Astrocyte (in vitro differentiated cells and primary cell): ENCODE data around the gene GDF11. TPM values are rescaled to one million over a fixed set of nuclear protein-coding genes. Genes with fewer than 3 reads are reported as not detected.
A peak's percentile ranks its signal among the peaks of the same experiment; 100 is the strongest.

ENCODE experiments used
- DNase-seq: peaks from one replicate; pipeline ENCODE4 v3.0.0-alpha.2; 2010; ENCODE audit warnings: low read depth
- FAIRE-seq: peaks from 2 replicates; lab custom pipeline; 2011; peaks lifted over from hg19 to GRCh38; lab: Jason Lieb, UNC
- H2AFZ ChIP-seq: 2 replicates; pipeline ENCODE4 v1.6.0; 2012; ENCODE audit warnings: low read depth, low read length, inconsistent platforms
- H3K27ac ChIP-seq: 2 replicates; pipeline ENCODE4 v1.5.1; 2011; ENCODE audit warnings: low read depth, low read length, inconsistent platforms
- H3K27me3 ChIP-seq: 2 replicates; pipeline ENCODE4 v1.6.0; 2011; ENCODE audit warnings: low read length, inconsistent platforms; ENCODE audit not compliant: insufficient read depth
- H3K36me3 ChIP-seq: 2 replicates; pipeline ENCODE4 v1.5.1; 2011; ENCODE audit warnings: low read length, inconsistent platforms; ENCODE audit not compliant: insufficient read depth
- H3K4me1 ChIP-seq: 2 replicates; pipeline ENCODE4 v1.5.1; 2011; ENCODE audit warnings: low read length, inconsistent platforms; ENCODE audit not compliant: insufficient read depth
- H3K4me2 ChIP-seq: 2 replicates; pipeline ENCODE4 v1.6.0; 2012; ENCODE audit warnings: low read length, inconsistent platforms
- H3K4me3 ChIP-seq: 2 replicates; pipeline ENCODE4 v1.5.1; 2011; ENCODE audit warnings: low read depth, mild to moderate bottlenecking, low read length, inconsistent platforms; ENCODE audit not compliant: insufficient read depth
- H3K79me2 ChIP-seq: 2 replicates; pipeline ENCODE4 v1.6.0; 2012; ENCODE audit warnings: mild to moderate bottlenecking, low read length, inconsistent platforms; ENCODE audit not compliant: insufficient read depth
- H3K9ac ChIP-seq: 2 replicates; pipeline ENCODE4 v1.6.0; 2012; ENCODE audit warnings: mild to moderate bottlenecking, low read length, inconsistent platforms
- H3K9me3 ChIP-seq: 2 replicates; pipeline ENCODE4 v1.5.1; 2012; ENCODE audit warnings: low read depth, mild to moderate bottlenecking, low read length, inconsistent platforms; ENCODE audit not compliant: insufficient read depth
- H4K20me1 ChIP-seq: 2 replicates; pipeline ENCODE4 v1.6.0; 2012; ENCODE audit warnings: low read length, inconsistent platforms; ENCODE audit not compliant: insufficient read depth
- H3K27ac Mint-ChIP-seq: one replicate; pipeline ENCODE4 v1.8.0; 2021; ENCODE audit warnings: mild to moderate bottlenecking, mixed read lengths; ENCODE audit not compliant: unreplicated experiment
- H3K27me3 Mint-ChIP-seq: one replicate; pipeline ENCODE4 v1.8.0; 2021; ENCODE audit warnings: low read depth, mixed read lengths; ENCODE audit not compliant: unreplicated experiment
- H3K36me3 Mint-ChIP-seq: one replicate; pipeline ENCODE4 v1.8.0; 2021; ENCODE audit warnings: low read depth, mixed read lengths; ENCODE audit not compliant: unreplicated experiment
- H3K4me1 Mint-ChIP-seq: one replicate; pipeline ENCODE4 v1.8.0; 2021; ENCODE audit warnings: low read depth, mixed read lengths; ENCODE audit not compliant: unreplicated experiment
- H3K4me3 Mint-ChIP-seq: one replicate; pipeline ENCODE4 v1.8.0; 2021; ENCODE audit warnings: mild to moderate bottlenecking, moderate library complexity, mixed read lengths; ENCODE audit not compliant: unreplicated experiment
- H3K9me3 Mint-ChIP-seq: one replicate; pipeline ENCODE4 v1.8.0; 2021; ENCODE audit warnings: mild to moderate bottlenecking, mixed read lengths; ENCODE audit not compliant: unreplicated experiment
- CTCF ChIP-seq: IDR thresholded peaks from 2 replicates; pipeline ENCODE4 v1.5.1; 2011; ENCODE audit warnings: low read depth, mild to moderate bottlenecking, inconsistent platforms, low read length, moderate library complexity; ENCODE audit not compliant: insufficient read depth
- EZH2 ChIP-seq: IDR thresholded peaks from 2 replicates; pipeline ENCODE4 v1.6.1; 2012; ENCODE audit warnings: mild to moderate bottlenecking, low read length, inconsistent platforms; ENCODE audit not compliant: insufficient read depth
- total RNA-seq: library from RNA; stranded (reverse); gene quantifications from 2 replicates; pipeline ENCODE4 v1.2.1, GENCODE V29; 2021

The GDF11 gene
- total RNA-seq, 1 donor from 2014 or later, result 28.9 TPM

GRCh38 chr12:55736076-55736475 lies 6.8 kb upstream of the GDF11 start:
- no peak overlapping the region for H3K4me3 ChIP-seq
- peaks cover 12% of the 10 kb centered on the region for H3K4me1 ChIP-seq
- no peaks in the 10 kb centered on the region for H3K27me3 ChIP-seq
- DNase-seq, result no peak
- H2AFZ ChIP-seq, result no peak overlapping the region
- Mint-ChIP-seq H3K9me3 (no peaks in the 10 kb centered on the region), H3K27me3 (no peaks in the 10 kb centered on the region), H3K36me3 (no peaks in the 10 kb centered on the region), H3K27ac (no peak overlapping the region), H3K4me3 (peak overlapping the region; percentile 45), H3K4me1 (peaks cover 12% of the 10 kb centered on the region)
- no peak for TF ChIP-seq CTCF
- TF ChIP-seq EZH2, result no peak
- H4K20me1 ChIP-seq, result peaks cover 6% of the 10 kb centered on the region
- no peak overlapping the region for H3K9ac ChIP-seq
- no peaks in the 10 kb centered on the region for H3K9me3 ChIP-seq
- no peak overlapping the region for H3K4me2 ChIP-seq
- peaks cover 6% of the 10 kb centered on the region for H3K79me2 ChIP-seq
- no peaks in the 10 kb centered on the region for H3K36me3 ChIP-seq
- no peak overlapping the region for H3K27ac ChIP-seq
- no peak for FAIRE-seq

GRCh38 chr12:55736780-55737580 lies 5.9 kb upstream of the GDF11 start:
- TF ChIP-seq CTCF (peak; percentile 73), EZH2 (no peak)
- Mint-ChIP-seq H3K36me3 (no peaks in the 10 kb centered on the region), H3K27me3 (no peaks in the 10 kb centered on the region), H3K4me3 (peak overlapping the region; percentile 65), H3K9me3 (no peaks in the 10 kb centered on the region), H3K27ac (peak overlapping the region; percentile 63), H3K4me1 (peaks cover 12% of the 10 kb centered on the region)
- FAIRE-seq, result no peak
- no peaks in the 10 kb centered on the region for H3K9me3 ChIP-seq
- no peaks in the 10 kb centered on the region for H3K27me3 ChIP-seq
- H2AFZ ChIP-seq, result no peak overlapping the region
- peaks cover 4% of the 10 kb centered on the region for H3K79me2 ChIP-seq
- no peak for DNase-seq
- peaks cover 6% of the 10 kb centered on the region for H4K20me1 ChIP-seq
- no peak overlapping the region for H3K4me2 ChIP-seq
- H3K4me1 ChIP-seq, result peaks cover 14% of the 10 kb centered on the region
- no peak overlapping the region for H3K9ac ChIP-seq
- H3K4me3 ChIP-seq, result no peak overlapping the region
- H3K27ac ChIP-seq, result no peak overlapping the region
- no peaks in the 10 kb centered on the region for H3K36me3 ChIP-seq

GRCh38 chr12:55737581-55738122 lies 5.3 kb upstream of the GDF11 start:
- H3K4me3 ChIP-seq, result peak overlapping the region; percentile 73

More at GRCh38 chr12:55737581-55738122, 5.3 kb upstream of the GDF11 start:
- DNase-seq, result no peak
- TF ChIP-seq EZH2, result no peak
- TF ChIP-seq CTCF, result no peak
- peak overlapping the region; percentile 85 for H2AFZ ChIP-seq
- peaks cover 19% of the 10 kb centered on the region for H3K4me1 ChIP-seq
- H3K9me3 ChIP-seq, result no peaks in the 10 kb centered on the region
- H3K27ac Mint-ChIP-seq, result peak overlapping the region; percentile 63
- H3K4me3 Mint-ChIP-seq, result peak overlapping the region; percentile 84
- H3K4me1 Mint-ChIP-seq, result peaks cover 14% of the 10 kb centered on the region
- no peaks in the 10 kb centered on the region for H3K36me3 ChIP-seq
- H3K9ac ChIP-seq, result peak overlapping the region; percentile 77
- H3K4me2 ChIP-seq, result peak overlapping the region; percentile 94
- no peak overlapping the region for H3K27ac ChIP-seq
- peaks cover under 1% of the 10 kb centered on the region for H4K20me1 ChIP-seq
- FAIRE-seq, result no peak
- no peaks in the 10 kb centered on the region for H3K9me3 Mint-ChIP-seq
- no peaks in the 10 kb centered on the region for H3K36me3 Mint-ChIP-seq
- no peaks in the 10 kb centered on the region for H3K27me3 Mint-ChIP-seq
- H3K79me2 ChIP-seq, result no peaks in the 10 kb centered on the region
- H3K27me3 ChIP-seq, result no peaks in the 10 kb centered on the region
